H9 (cell line): ENCODE data around the gene PPP2R3B. TPM values are rescaled to one million over a fixed set of nuclear protein-coding genes. Genes with fewer than 3 reads are reported as not detected.

Experiments used
- DNase-seq: peaks from one replicate; pipeline ENCODE4 v3.0.0-alpha.2; 2017
- H2AFZ ChIP-seq: one replicate; pipeline ENCODE4 v1.6.1; 2013; ENCODE audit warnings: mild to moderate bottlenecking, low read length, control low read depth, moderate library complexity
- H2AK5ac ChIP-seq: 2 replicates; pipeline ENCODE4 v1.6.1; 2013; ENCODE audit warnings: low read length, control low read depth, mixed read lengths; ENCODE audit not compliant: insufficient read length
- H2BK120ac ChIP-seq: one replicate; pipeline ENCODE4 v1.6.1; 2013; ENCODE audit warnings: low read depth, mild to moderate bottlenecking, low read length, control low read depth, inconsistent platforms; ENCODE audit not compliant: poor library complexity, severe bottlenecking
- H2BK12ac ChIP-seq: 2 replicates; pipeline ENCODE4 v1.6.1; 2013; ENCODE audit warnings: low read length, control low read depth, mixed read lengths, low read depth; ENCODE audit not compliant: insufficient read length
- H2BK15ac ChIP-seq: 2 replicates; pipeline ENCODE4 v1.6.1; 2013; ENCODE audit warnings: low read depth, low read length, control low read depth
- H2BK20ac ChIP-seq: one replicate; pipeline ENCODE4 v1.6.1; 2013; ENCODE audit warnings: low read depth, mild to moderate bottlenecking, low read length, control low read depth, inconsistent platforms; ENCODE audit not compliant: poor library complexity, severe bottlenecking
- H2BK5ac ChIP-seq: 2 replicates; pipeline ENCODE4 v1.6.1; 2013; ENCODE audit warnings: low read length, control low read depth, mixed read lengths; ENCODE audit not compliant: insufficient read length
- H3K14ac ChIP-seq: 2 replicates; pipeline ENCODE4 v1.6.1; 2013; ENCODE audit warnings: low read length, control low read depth; ENCODE audit not compliant: insufficient read depth
- H3K18ac ChIP-seq: 2 replicates; pipeline ENCODE4 v1.6.1; 2013; ENCODE audit warnings: low read depth, mild to moderate bottlenecking, mixed read lengths, low read length, control low read depth; ENCODE audit not compliant: insufficient read length
- H3K23ac ChIP-seq: 2 replicates; pipeline ENCODE4 v1.6.1; 2013; ENCODE audit warnings: low read length, control low read depth, mixed read lengths, low read depth; ENCODE audit not compliant: insufficient read length
- H3K23me2 ChIP-seq: 2 replicates; pipeline ENCODE4 v1.6.1; 2013; ENCODE audit warnings: low read depth, mild to moderate bottlenecking, mixed read lengths, low read length, control low read depth; ENCODE audit not compliant: insufficient read length, poor library complexity, severe bottlenecking
- H3K27ac ChIP-seq: 2 replicates; pipeline ENCODE4 v1.5.1; 2013; ENCODE audit warnings: low read length, control low read depth, mixed read lengths, low read depth; ENCODE audit not compliant: insufficient read length
- H3K27me3 ChIP-seq: 2 replicates; pipeline ENCODE4 v1.6.1; 2013; ENCODE audit warnings: low read length, control low read depth, inconsistent platforms; ENCODE audit not compliant: insufficient read depth
- H3K4ac ChIP-seq: 2 replicates; pipeline ENCODE4 v1.6.1; 2013; ENCODE audit warnings: low read depth, mild to moderate bottlenecking, control low read depth, inconsistent platforms, low read length, moderate library complexity
- H3K4me1 ChIP-seq: 2 replicates; pipeline ENCODE4 v1.6.1; 2013; ENCODE audit warnings: low read length, control low read depth, inconsistent platforms; ENCODE audit not compliant: insufficient read depth
- H3K4me2 ChIP-seq: 2 replicates; pipeline ENCODE4 v1.6.1; 2013; ENCODE audit warnings: low read length, control low read depth, mixed read lengths; ENCODE audit not compliant: insufficient read length, insufficient read depth
- H3K56ac ChIP-seq: 2 replicates; pipeline ENCODE4 v1.6.1; 2013; ENCODE audit warnings: low read depth, mild to moderate bottlenecking, mixed read lengths, low read length, control low read depth; ENCODE audit not compliant: insufficient read length
- H3K79me1 ChIP-seq: 2 replicates; pipeline ENCODE4 v1.6.1; 2013; ENCODE audit warnings: low read depth, mild to moderate bottlenecking, moderate library complexity, low read length, control low read depth, inconsistent platforms; ENCODE audit not compliant: insufficient read depth, poor library complexity, severe bottlenecking
- H3K79me2 ChIP-seq: 2 replicates; pipeline ENCODE4 v1.6.1; 2013; ENCODE audit warnings: low read length, control low read depth, inconsistent platforms; ENCODE audit not compliant: insufficient read depth
- H3K9ac ChIP-seq: 2 replicates; pipeline ENCODE4 v1.6.1; 2013; ENCODE audit warnings: low read length, control low read depth, mixed read lengths; ENCODE audit not compliant: insufficient read length; ENCODE audit errors: extremely low read depth
- H3K9me3 ChIP-seq: one replicate; pipeline ENCODE4 v1.6.1; 2013; ENCODE audit warnings: low read depth, low read length, inconsistent platforms; ENCODE audit not compliant: control insufficient read depth
- H3T11ph ChIP-seq: one replicate; pipeline ENCODE4 v1.6.1; 2013; ENCODE audit warnings: mild to moderate bottlenecking, low read length, control low read depth, inconsistent platforms
- H4K20me1 ChIP-seq: one replicate; pipeline ENCODE4 v1.6.1; 2013; ENCODE audit not compliant: control insufficient read depth, insufficient read length, insufficient read depth
- H4K5ac ChIP-seq: 2 replicates; pipeline ENCODE4 v1.6.1; 2013; ENCODE audit warnings: low read depth, mild to moderate bottlenecking, mixed read lengths, low read length, control low read depth; ENCODE audit not compliant: insufficient read length
- H4K8ac ChIP-seq: replicated peaks from 2 replicates; pipeline ENCODE4 v1.6.1; 2013; ENCODE audit warnings: low read length, control low read depth, mixed read lengths, low read depth; ENCODE audit not compliant: insufficient read length
- H4K91ac ChIP-seq: 2 replicates; pipeline ENCODE4 v1.6.1; 2013; ENCODE audit warnings: low read depth, mild to moderate bottlenecking, moderate library complexity, mixed read lengths, low read length, control low read depth; ENCODE audit not compliant: insufficient read length
- H3K27ac Mint-ChIP-seq, 3 experiments: 2 replicates in 2 of 3; 3 replicates in 1 of 3; pipeline ENCODE4 v1.8.0; 2020 to 2021; ENCODE audit warnings: mixed read lengths in 3 of 3, mild to moderate bottlenecking in 1 of 3, moderate library complexity in 1 of 3
- H3K27me3 Mint-ChIP-seq: 2 replicates; pipeline ENCODE4 v1.8.0; 2021; ENCODE audit warnings: low read depth, mild to moderate bottlenecking, moderate library complexity, mixed read lengths
- H3K36me3 Mint-ChIP-seq, 3 experiments: 2 replicates in 2 of 3; 3 replicates in 1 of 3; pipeline ENCODE4 v1.8.0; 2020 to 2021; ENCODE audit warnings: low read depth in 3 of 3, mixed read lengths in 3 of 3; ENCODE audit not compliant: insufficient read depth in 1 of 3
- H3K4me1 Mint-ChIP-seq, 2 experiments: 2 replicates each; pipeline ENCODE4 v1.8.0; 2020; ENCODE audit warnings: mixed read lengths in 2 of 2
- H3K4me3 Mint-ChIP-seq, 2 experiments: 2 replicates in 1 of 2; 3 replicates in 1 of 2; pipeline ENCODE4 v1.8.0; 2020 to 2021; ENCODE audit warnings: mild to moderate bottlenecking in 2 of 2, mixed read lengths in 2 of 2, moderate library complexity in 1 of 2
- H3K9me3 Mint-ChIP-seq, 2 experiments: 2 replicates in 1 of 2; 3 replicates in 1 of 2; pipeline ENCODE4 v1.8.0; 2020; ENCODE audit warnings: mild to moderate bottlenecking in 2 of 2, mixed read lengths in 2 of 2, moderate library complexity in 1 of 2
- CTCF ChIP-seq: fragments of 200-600 bp; sonication (generic); conservative IDR thresholded peaks from 3 replicates; pipeline ENCODE4 v1.8.0; 2021; ENCODE audit warnings: antibody characterized with exemption, mild to moderate bottlenecking
- WGBS: extraction: QIAGEN DNeasy Blood & Tissue Kit; methylation state at CpG from one replicate; pipeline ENCODE4 v1.1.7; 2013; ENCODE audit warnings: missing lambda C conversion rate, low lambda C conversion rate, mixed read lengths; ENCODE audit not compliant: insufficient read length; ENCODE audit errors: extremely low coverage; 5-methylcytosine and 5-hydroxymethylcytosine counted together
- total RNA-seq: library from RNA; stranded (reverse); gene quantifications from 2 replicates; pipeline ENCODE4 v1.2.1, GENCODE V29; 2021

Gene PPP2R3B
- total RNA-seq, 1 experiment from 2014 or later = 72.1 TPM

GRCh38 chrX:290476-291166, 96.1 kb downstream of the PPP2R3B start:
- Mint-ChIP-seq H3K27me3 (no peaks in the 10 kb centered on the region), H3K36me3 (peaks cover 75 to 90% (median 86%) of the 10 kb centered on the region in 3 experiments), H3K4me3 (no peak overlapping the region), H3K27ac (no peak overlapping the region; a peak in 2 of 7 replicates), H3K4me1 (peaks cover 0 to 8% of the 10 kb centered on the region in 2 experiments; a peak in 2 of 4 replicates), H3K9me3 (peaks cover 0 to 5% of the 10 kb centered on the region in 2 experiments; a peak in 2 of 5 replicates)
- Histone ChIP-seq H3K79me2 (peaks cover 2% of the 10 kb centered on the region; the same call in 1 of the 2 replicates), H4K20me1 (no peaks in the 10 kb centered on the region), H2BK12ac (no peak overlapping the region), H4K91ac (no peak overlapping the region), H3K9me3 (no peaks in the 10 kb centered on the region), H3K4me2 (no peak overlapping the region), H3K14ac (no peak overlapping the region; the same call in 1 of the 2 replicates), H3T11ph (no peak overlapping the region), H2BK5ac (no peak overlapping the region), H3K27ac (no peak overlapping the region), H4K8ac (no peak overlapping the region), H2BK120ac (no peak overlapping the region), H3K27me3 (no peaks in the 10 kb centered on the region; the same call in 1 of the 2 replicates), H3K23me2 (no peaks in the 10 kb centered on the region), H3K9ac (no peak overlapping the region), H3K79me1 (peaks cover 6% of the 10 kb centered on the region), H2BK15ac (no peak overlapping the region), H4K5ac (no peak overlapping the region), H3K4ac (no peak overlapping the region), H3K56ac (no peak overlapping the region), H2BK20ac (no peak overlapping the region), H3K18ac (no peak overlapping the region), H3K23ac (no peak overlapping the region), H3K4me1 (no peaks in the 10 kb centered on the region), H2AK5ac (no peak overlapping the region), H2AFZ (no peak overlapping the region)
- no peak for TF ChIP-seq CTCF
- WGBS = no CpG with 5 or more reads among the region's 42 CpGs
- no peak for DNase-seq
